ENCODE measurements around the gene C3. TPM values are rescaled to one million over a fixed set of nuclear protein-coding genes. Genes with fewer than 3 reads are reported as not detected.
A peak's percentile ranks its signal among the peaks of the same experiment; 100 is the strongest.

Gene C3
- total and polyA plus RNA-seq, 2 of the 13 experiments (the other 11 are each of a cell fraction or from before 2014, with no cell fraction given) = 1,455 to 6,272 TPM

DNA sequence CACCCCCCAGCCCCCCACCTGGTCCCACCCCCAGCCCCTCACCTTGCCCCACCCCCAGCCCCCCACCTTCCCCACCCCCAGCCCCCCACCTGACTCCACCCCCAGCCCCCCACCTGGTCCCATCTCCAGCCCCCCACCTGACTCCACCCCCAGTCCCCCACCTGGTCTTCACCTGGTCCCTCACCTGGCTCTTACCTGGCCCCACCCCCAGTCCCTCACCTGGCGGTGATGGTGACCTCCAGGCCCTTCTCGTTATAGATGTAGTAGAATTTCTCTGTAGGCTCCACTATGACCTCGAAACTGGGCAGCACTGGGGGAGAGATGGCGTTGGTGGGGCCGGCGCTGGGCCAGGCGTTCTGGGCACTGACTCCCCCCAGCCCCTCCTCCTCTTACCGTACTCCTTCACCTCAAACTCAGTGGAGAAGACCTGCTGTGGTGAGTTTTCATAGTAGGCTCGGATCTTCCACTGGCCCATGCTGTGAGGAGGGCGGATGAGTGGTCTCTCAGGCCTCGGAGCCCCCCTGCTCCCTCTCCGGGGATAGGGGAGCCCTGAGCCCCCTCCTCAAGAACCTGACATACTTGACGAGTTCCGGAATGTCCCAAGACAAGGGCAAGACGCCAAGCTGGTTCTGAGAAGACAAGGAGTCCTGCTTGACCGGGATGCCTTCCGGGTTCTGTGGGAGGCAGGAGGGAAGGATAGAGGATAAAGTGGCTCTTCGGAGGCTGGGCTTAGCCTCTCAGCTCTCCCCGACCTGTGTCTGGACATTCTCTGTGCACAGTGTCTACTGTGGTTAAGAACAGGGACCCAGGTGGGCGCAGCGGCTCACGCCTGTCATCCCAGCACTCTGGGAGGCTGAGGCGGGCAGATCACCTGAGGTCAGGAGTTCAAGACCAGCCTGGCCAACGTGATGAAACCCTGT, 6.4 kb downstream of the C3 start (continued):
- TF ChIP-seq, protein P1, sequence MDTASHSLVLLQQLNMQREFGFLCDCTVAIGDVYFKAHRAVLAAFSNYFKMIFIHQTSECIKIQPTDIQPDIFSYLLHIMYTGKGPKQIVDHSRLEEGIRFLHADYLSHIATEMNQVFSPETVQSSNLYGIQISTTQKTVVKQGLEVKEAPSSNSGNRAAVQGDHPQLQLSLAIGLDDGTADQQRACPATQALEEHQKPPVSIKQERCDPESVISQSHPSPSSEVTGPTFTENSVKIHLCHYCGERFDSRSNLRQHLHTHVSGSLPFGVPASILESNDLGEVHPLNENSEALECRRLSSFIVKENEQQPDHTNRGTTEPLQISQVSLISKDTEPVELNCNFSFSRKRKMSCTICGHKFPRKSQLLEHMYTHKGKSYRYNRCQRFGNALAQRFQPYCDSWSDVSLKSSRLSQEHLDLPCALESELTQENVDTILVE (CRISPR knock-in tag; IDR thresholded peaks at IDR 0.05) = no peak
- TF ChIP-seq ZFP91 (CRISPR knock-in tag; IDR thresholded peaks at IDR 0.05; ENCODE audit: borderline replicate concordance) (0 out of 2 replicates have a peak, but pooled peaks have one; percentile 7), ZNF33A (CRISPR knock-in tag; IDR thresholded peaks at IDR 0.05; ENCODE audit: borderline replicate concordance) (no peak), FOXJ3 (CRISPR knock-in tag; IDR thresholded peaks at IDR 0.05; ENCODE audit: borderline replicate concordance) (no peak), SP2 (CRISPR knock-in tag; IDR thresholded peaks at IDR 0.05) (no peak), AGO1 (IDR thresholded peaks at IDR 0.05; ENCODE audit: low read depth, low read length, poor library complexity, severe bottlenecking) (peak; percentile 49), CHCHD3 (CRISPR knock-in tag; IDR thresholded peaks at IDR 0.05) (no peak), POLR2AphosphoS2 (IDR thresholded peaks at IDR 0.05; ENCODE audit: low read depth, low read length) (0 out of 2 replicates have a peak, but pooled peaks have one; percentile 31), REPIN1 (CRISPR knock-in tag; IDR thresholded peaks at IDR 0.05; ENCODE audit: borderline replicate concordance, low read depth) (peak; percentile 16; the same call in 1 of the 2 replicates), ZNF563 (CRISPR knock-in tag; IDR thresholded peaks at IDR 0.05) (no peak), NONO (IDR thresholded peaks at IDR 0.05) (no peak), NONO (CRISPR knock-in tag; conservative IDR thresholded peaks at IDR 0.05) (peak; percentile 46; the same call in 1 of the 2 replicates), ZNF501 (CRISPR knock-in tag; IDR thresholded peaks at IDR 0.05) (0 out of 2 replicates have a peak, but pooled peaks have one; percentile 22), POLR2A (IDR thresholded peaks at IDR 0.05; ENCODE audit: insufficient read depth in 1 of 2, low read depth in 2 of 2, low read length in 2 of 2) (peak in 1 of 2 experiments; percentile 9; a peak in 1 of 4 replicates), ZEB1 (IDR thresholded peaks at IDR 0.05; ENCODE audit: insufficient replicate concordance, low read depth) (peak; percentile 91), PRDM4 (CRISPR knock-in tag; IDR thresholded peaks at IDR 0.05; ENCODE audit: borderline replicate concordance) (no peak), ZSCAN30 (CRISPR knock-in tag; IDR thresholded peaks at IDR 0.05) (no peak), GABPB1 (CRISPR knock-in tag; IDR thresholded peaks at IDR 0.05) (no peak), MAZ (IDR thresholded peaks at IDR 0.05; ENCODE audit: borderline replicate concordance, low read depth, low read length) (no peak), MAZ (CRISPR knock-in tag; IDR thresholded peaks at IDR 0.05; ENCODE audit: low read depth) (no peak), ZNF24 (IDR thresholded peaks at IDR 0.05) (no peak), RBFOX2 (IDR thresholded peaks at IDR 0.05; ENCODE audit: low read depth, low read length) (peak; percentile 58; the same call in 1 of the 2 replicates)
- TF ChIP-seq, protein P2, sequence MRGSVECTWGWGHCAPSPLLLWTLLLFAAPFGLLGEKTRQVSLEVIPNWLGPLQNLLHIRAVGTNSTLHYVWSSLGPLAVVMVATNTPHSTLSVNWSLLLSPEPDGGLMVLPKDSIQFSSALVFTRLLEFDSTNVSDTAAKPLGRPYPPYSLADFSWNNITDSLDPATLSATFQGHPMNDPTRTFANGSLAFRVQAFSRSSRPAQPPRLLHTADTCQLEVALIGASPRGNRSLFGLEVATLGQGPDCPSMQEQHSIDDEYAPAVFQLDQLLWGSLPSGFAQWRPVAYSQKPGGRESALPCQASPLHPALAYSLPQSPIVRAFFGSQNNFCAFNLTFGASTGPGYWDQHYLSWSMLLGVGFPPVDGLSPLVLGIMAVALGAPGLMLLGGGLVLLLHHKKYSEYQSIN (CRISPR knock-in tag; IDR thresholded peaks at IDR 0.05; ENCODE audit: borderline replicate concordance) = no peak
